HCT116 (cell line): ENCODE data around the gene EXOC4.

Source experiments
- CTCF ChIP-seq, 3 experiments: fragments of 200-600 bp in 1 of 3; sonication (generic) in 1 of 3; IDR thresholded peaks in 2 of 3; conservative IDR thresholded peaks in 1 of 3; 2 replicates each; pipeline ENCODE4 v1.5.1; 2012 to 2017; ENCODE audit warnings: low read depth in 2 of 3, low read length in 2 of 3, antibody characterized with exemption in 1 of 3, borderline replicate concordance in 1 of 3, control low read depth in 1 of 3, mild to moderate bottlenecking in 1 of 3, mixed read lengths in 1 of 3, mixed run types in 1 of 3, moderate library complexity in 1 of 3; ENCODE audit not compliant: insufficient read depth in 1 of 3
- EZH2phosphoT487 ChIP-seq: fragments of 200-600 bp; IDR thresholded peaks from 2 replicates; pipeline ENCODE4 v1.6.1; 2018; ENCODE audit warnings: antibody characterized with exemption, borderline replicate concordance
- POLR2A ChIP-seq: IDR thresholded peaks from 2 replicates; pipeline ENCODE4 v1.7.0; 2011; ENCODE audit warnings: borderline replicate concordance; ENCODE audit not compliant: insufficient read depth, insufficient read length; ENCODE audit errors: extremely low read depth

- TF ChIP-seq EZH2phosphoT487 (no peak), POLR2A (no peak), CTCF (IDR thresholded peaks at IDR 0.05 in 2 of 3, conservative IDR thresholded peaks at IDR 0.05 in 1 of 3; ENCODE audit: borderline replicate concordance in 1 of 3, insufficient read depth in 1 of 3, low read depth in 2 of 3, low read length in 2 of 3) (no peak)
These were observed 195.1 kb downstream of the EXOC4 start for GRCh38 chr7:133448012-133448411.
